ENCODE data around the gene CUEDC1.
"Not testable (repeated sequence)": the region's sequence is repeated elsewhere in the genome, so short reads cannot be mapped to it uniquely, and the experiment has no call there.

Gene CUEDC1

DNA sequence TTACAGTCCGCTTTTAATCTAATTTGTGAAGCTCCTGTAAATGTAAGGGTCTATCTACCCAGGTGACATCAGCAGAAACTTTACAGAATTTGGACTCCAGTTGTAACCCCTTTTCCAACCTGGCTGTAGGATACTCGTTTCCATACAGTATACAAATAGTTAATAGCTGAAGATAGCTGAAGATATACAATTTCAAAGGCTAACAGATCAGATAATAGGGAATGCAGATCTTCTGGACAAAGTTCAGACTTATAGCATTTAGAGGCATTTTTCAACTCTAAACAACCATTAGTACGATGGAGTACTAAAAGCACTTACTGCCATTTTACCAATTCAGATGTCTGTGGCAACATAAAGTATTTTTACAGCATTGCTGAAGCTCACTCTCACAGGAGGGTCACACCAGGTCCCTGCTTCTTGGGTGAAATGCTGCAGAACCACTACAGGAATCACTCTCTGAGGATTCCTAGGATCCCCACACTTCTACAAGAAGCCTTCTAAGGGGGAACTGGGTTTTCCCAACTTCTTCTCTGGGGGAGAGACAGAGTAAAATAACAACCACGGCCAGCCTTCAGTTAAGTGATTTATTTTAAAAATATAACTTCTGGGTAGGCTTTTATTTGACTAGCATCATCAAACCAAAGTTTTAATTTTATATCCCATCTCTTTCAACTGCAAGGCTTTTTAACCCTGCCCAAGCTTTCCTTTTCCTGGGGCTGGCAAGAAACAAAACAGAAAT, 29.9 kb upstream of the CUEDC1 start:
- DNase-seq: no peak

DNA sequence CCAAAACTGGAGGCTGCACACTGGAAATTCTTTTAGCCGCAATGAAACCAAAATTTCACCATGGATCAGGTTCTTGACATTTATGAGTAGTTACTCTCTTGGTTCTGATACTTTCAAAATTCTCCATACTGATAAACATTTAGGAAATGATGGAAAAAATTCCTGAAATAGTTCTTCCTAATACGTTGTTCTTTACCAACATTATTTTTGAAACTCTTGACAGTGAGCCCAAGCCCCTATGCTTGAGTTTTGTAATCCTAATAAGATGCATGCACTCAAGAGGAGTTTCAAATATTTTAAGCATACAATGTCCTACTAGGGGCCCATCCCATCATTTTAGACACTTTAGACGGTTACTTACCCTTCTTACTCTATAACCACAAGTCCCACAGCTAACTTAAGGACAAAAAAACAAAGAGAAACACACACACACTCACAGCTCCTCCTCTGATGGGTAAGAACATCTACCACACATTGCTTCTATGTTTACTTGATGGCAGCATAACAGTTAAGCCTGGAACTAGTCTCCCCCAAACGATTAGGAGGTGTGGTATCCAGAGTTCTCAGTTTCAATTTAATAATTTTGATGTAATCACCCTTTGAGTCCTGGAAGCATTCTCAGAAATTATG, 29.2 kb upstream of the CUEDC1 start:
- no peak for DNase-seq

DNA sequence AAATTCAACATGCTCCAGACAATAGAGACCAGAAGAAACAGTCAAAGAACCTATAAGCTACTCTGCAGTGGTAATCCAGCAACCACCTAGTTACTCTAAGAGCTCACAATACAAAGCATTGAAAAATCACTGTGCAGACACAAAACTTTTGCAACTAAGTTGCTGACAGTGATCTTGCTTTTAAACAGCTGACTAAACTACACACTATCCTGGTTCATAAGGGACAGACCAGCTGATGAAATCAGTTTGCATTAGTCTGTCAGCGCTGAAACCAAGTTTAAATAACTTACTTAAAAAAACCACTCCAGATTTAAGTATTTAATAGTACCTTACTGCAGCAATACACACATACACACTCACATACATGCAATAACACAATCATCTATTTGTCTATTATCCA, 28.2 kb upstream of the CUEDC1 start:
- DNase-seq: no peak

- DNase-seq: no peak
Observed at GRCh38 chr17:57982452-57983170, 27.4 kb upstream of the CUEDC1 start.

DNA sequence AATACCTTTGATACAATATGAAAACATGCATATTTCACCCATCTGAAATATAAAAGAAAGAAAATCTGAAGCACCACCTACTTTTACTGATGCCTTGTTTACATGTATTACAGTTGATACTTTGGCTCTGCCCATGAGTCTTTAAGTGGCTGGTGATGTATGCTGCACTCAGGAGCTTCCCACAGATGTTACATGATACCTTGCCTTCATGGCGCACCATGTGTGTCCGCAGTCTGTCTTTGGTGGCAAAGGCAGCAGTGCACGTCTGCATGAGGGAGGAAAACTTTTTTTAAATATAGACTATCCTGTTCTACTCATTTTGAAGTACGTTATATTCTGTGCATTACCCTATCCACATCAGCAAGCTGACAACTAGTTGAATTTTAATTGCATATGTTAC, 25.3 kb upstream of the CUEDC1 start:
- no peak for DNase-seq

DNA sequence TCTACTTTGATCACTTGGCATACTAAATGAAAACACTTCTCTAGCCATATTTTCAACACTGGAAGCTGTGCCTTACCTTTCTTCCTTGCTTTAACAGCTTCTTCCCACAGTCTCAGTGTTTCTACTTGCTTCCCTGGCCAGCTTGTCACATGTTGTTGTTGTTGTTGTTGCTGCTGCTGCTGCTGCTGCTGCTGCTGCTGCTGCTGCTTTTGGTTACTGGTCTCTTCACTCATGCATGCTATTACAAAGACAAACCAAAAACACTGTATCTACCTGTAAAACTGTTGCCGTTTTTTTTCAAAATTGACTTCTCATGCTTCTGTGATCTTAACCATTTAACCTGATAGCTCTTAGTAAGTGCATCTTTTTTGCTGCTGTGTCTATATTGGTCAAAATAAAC, 23.9 kb upstream of the CUEDC1 start:
- DNase-seq: no peak

DNA sequence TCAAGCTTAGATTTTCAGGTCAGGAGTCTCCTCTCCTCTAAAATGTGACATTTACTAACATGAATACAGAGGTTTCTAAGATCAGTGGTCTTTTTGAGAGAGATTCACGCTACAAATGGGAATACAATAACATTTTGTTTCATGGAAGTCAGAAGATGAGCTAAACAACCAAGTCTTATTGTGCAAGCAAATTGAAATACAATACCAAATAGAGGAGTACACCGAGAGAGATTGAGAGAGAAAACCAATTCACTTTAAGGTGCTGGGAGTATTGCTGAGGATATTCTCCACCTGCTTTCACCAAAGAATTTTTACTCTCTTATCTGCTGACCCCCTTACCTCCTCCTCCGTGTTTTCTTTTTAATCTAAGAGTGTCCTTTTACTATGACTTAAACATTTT, 21.4 kb upstream of the CUEDC1 start:
- no peak for DNase-seq

- DNase-seq: no peak
Observed at GRCh38 chr17:57975044-57975443, 19.8 kb upstream of the CUEDC1 start.

GRCh38 chr17:57974053-57974824, 19.0 kb upstream of the CUEDC1 start:
- not testable (repeated sequence) for DNase-seq

- DNase-seq: peak; percentile 30
Observed at GRCh38 chr17:57972151-57972550, 16.9 kb upstream of the CUEDC1 start.

- no peak for DNase-seq
Observed at GRCh38 chr17:57971572-57971971, 16.4 kb upstream of the CUEDC1 start.

DNA sequence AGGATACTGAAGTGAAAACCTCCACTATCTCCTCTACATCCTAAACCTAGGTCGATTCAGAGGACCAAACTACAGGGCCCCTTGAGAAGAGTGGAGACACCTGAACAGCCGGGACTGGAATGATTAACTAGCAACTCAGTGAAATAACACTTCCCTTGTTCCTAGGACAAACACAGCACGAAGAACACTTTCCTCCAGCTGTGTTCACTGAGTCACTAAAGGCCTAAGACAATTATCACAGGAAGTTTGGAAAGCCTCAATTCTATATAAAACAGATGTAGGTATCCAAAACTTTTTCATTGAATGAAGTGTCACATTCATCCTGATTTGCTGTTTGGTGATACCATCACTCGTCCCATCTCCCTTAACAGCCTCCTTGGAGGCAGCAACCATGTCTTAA, 15.5 kb upstream of the CUEDC1 start:
- DNase-seq: no peak

GRCh38 chr17:57968456-57968855, 13.2 kb upstream of the CUEDC1 start:
- no peak for DNase-seq

DNA sequence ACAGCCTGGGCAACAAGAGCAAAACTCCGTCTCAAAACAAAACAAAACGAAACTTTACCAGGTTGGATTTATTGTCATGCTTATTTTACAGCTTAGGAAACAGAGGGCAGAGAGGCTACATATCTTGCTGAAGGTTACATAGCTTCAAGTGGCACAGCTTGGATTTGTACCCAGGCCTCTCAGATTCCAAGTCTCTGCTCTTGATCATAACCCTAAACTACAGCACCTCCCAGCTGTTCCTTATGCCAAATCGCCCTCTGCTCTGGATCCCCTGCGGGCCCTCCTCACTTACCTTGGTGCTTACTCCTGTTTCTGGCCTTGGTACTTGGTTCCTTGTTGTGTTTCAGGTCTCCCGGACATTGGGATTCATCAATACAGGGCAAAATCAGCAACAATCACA, 11.7 kb upstream of the CUEDC1 start:
- DNase-seq: no peak

DNA sequence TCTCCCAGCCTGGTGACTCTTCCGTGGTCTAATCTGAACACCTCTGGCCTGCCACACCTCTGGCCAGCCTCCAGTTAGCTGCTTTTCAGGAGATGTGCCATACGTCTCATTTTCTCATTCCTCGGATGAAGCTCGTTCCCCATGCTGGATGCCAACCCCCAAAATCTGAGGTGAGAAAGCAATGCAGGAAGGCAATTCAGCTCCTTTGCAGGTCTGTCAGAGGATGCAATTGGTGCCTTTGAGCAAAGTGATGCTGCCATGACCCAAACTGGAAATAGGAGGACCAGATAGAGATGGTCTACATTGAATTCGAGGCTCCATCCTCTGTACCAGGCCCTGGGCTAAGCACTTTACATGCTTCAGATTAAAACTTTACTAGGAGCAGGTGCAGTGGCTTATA, 11.0 kb upstream of the CUEDC1 start:
- no peak for DNase-seq

GRCh38 chr17:57965521-57966160, 10.4 kb upstream of the CUEDC1 start:
- DNase-seq: no peak

- no peak for DNase-seq
Observed at GRCh38 chr17:57963149-57963511, 7.9 kb upstream of the CUEDC1 start.

- DNase-seq: no peak
Observed at GRCh38 chr17:57962279-57963148, 7.3 kb upstream of the CUEDC1 start.

DNA sequence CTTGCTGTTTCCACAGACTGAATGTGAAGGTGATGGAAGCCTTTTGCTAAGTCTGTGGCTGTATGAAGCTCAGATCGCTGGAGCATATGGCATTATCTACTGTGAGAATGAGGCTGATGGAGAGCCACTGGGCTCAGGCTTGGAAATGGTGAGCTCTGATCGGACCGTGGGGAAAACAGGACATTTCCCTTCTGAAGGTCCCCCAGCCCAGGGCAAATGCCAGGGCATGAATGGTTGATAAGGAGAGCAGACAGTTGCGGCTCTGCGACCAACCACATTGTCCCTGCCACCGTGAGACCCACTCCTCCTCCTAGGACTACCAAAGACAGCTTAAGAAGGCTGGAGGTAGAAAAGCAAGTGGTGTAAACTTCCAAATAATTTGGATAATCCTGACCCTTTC, 4.7 kb upstream of the CUEDC1 start:
- DNase-seq: no peak

DNA sequence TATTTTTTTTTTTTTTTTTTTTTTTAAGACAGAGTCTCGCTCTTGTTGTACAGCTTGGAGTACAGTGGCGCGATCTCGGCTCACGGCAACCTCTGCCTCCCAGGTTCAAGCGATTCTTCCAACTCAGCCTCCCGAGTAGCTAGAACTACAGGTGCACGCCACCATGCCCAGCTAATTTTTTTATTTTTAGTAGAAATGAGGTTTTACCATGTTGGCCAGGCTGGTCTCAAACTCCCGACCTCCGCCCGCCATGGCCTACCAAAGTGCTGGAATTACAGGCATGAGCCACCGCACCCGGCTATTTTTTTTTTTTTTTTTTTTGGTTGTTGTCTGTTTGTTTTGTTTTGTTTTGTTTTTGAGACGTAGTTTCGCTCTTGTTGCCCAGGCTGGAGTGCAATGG, 3.2 kb upstream of the CUEDC1 start:
- not testable (repeated sequence) for DNase-seq

DNA sequence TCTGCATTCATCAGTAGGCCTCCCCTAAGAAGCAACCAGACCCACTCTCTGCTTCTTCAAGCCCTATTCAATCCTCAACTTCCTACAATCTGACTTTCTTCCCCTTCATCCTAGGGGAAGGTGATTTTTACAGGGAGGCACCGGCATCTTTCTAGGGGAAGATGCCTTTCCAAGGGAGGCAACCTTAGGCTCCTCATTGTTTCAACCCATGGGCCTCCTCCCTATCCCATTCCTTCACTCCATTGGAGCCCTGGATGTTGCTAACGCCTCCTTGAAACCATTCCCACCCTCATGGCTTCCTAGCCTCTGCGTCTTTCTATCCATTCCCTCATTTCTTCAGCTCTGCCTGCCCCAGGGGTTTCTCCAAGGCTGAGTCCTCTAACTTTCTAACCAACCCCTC, 2.7 kb upstream of the CUEDC1 start:
- no peak for DNase-seq
